PC-3 (cell line): ENCODE data around the gene ANKRD53.

ENCODE experiments used
- CTCF ChIP-seq: fragments of 300-600 bp; sonication (generic); conservative IDR thresholded peaks from 2 replicates; pipeline ENCODE4 v1.5.1; 2017; ENCODE audit warnings: antibody characterized with exemption, low read depth, mild to moderate bottlenecking, low read length
- EZH2 ChIP-seq: fragments of 300-600 bp; sonication (generic); IDR thresholded peaks from one replicate; pipeline ENCODE4 v1.6.1; 2017; ENCODE audit warnings: antibody characterized with exemption, mild to moderate bottlenecking, low read length; ENCODE audit not compliant: unreplicated experiment
- EZH2phosphoT487 ChIP-seq: fragments of 300-600 bp; sonication (generic); IDR thresholded peaks from 2 replicates; pipeline ENCODE4 v1.6.1; 2018; ENCODE audit warnings: mild to moderate bottlenecking, antibody characterized with exemption, low read length, borderline replicate concordance

GRCh38 chr2:70967189-70967588 is 11.2 kb upstream of the ANKRD53 start:
- TF ChIP-seq CTCF (no peak), EZH2phosphoT487 (no peak), EZH2 (no peak)
